NCI-H2081 treated with DMSO at 0.1 percent for 48 hours (cell line): ENCODE measurements around the gene GPRC5B.

ENCODE experiments used
- DNase-seq: peaks from one replicate; lab custom pipeline; 2025; lab: John Stamatoyannopoulos, UW

GPRC5B gene, protein sequence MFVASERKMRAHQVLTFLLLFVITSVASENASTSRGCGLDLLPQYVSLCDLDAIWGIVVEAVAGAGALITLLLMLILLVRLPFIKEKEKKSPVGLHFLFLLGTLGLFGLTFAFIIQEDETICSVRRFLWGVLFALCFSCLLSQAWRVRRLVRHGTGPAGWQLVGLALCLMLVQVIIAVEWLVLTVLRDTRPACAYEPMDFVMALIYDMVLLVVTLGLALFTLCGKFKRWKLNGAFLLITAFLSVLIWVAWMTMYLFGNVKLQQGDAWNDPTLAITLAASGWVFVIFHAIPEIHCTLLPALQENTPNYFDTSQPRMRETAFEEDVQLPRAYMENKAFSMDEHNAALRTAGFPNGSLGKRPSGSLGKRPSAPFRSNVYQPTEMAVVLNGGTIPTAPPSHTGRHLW

DNA sequence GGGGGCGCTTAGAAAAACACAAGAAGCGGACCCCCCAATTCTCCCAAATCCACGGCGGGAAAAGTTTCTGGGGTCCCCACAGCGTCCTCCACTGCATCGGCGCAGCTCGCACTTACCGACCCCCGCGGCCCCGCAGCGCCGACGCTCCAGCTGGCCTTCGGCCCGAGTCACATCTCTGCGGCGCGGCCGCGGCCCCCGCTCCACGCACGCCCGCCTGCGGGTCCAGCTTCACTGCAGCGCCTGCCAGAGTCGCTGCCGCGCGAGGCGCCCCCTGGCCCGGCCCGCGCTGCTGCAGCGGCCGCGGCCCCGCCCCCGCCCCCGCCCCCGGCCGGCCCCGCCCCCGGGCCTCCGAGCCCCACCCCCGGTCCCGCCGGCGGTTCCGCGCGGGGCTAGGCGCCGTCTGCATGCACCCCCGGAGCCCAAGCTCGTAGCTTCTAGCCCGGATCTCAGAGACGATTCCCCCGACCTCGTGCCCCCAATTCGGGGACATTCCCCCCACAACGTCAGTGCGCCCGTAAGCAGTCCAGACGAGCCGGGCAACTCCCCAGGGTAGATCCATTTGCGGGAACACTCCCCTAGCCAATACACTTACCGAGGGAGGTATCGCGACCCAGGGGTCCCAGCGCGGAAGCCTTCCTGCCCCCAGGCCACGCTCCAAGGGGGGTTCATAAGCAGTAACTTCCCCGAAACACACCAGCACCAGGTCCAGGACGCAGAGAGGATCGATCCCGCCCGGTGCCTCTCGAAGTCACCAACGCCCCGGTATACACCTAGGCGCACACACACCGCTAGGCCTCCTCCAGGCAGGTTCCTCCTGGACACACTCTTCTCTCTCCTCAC, at the start of gene GPRC5B:
TSS of gene GPRC5B (minus strand) at position 238 of the 840 bp plus-strand sequence. CDS start 12,003 bp downstream, outside the sequence.
- no peak for DNase-seq

DNA sequence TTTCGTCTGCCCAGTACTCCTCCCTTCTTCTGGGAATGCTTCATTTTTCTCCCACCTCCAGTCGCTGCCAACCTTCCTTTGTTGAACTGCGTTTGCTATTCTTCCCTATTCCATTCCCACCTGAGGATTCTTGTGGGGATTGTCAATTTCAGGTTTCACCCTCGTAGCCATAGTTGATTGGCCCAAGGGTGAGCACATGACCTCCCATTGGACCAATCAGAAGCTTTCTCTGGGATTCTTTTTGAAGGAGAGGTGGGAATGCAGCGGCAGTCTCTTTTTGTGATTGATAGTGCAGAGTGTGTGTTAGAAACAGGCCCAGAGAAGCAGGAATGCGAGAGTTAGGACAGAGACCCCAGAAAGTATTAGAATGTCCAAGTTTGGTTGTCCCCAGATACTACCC, 49.1 kb upstream of the GPRC5B start:
- no peak for DNase-seq

DNA sequence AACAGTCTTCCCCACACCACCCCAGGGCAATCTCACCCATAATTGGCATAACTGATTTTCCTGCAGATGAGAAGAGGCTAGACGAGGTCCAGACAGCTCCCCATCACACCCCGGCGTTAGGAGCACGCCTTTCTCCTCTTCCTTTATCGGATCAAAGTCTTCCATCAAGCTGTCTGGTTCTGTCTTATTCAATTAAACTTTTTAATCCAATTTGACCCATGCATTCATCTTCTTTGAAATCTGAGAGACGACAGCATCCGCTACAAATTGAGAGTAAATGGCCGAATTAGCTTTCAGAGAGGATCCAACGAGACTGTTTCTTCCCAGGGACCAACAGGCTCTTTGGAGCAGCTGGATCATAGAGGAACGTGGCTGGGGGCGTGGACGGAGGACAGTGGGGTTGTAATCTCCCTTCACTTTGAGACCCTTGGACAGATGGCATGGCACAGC, 44.4 kb upstream of the GPRC5B start:
- DNase-seq: no peak

DNA sequence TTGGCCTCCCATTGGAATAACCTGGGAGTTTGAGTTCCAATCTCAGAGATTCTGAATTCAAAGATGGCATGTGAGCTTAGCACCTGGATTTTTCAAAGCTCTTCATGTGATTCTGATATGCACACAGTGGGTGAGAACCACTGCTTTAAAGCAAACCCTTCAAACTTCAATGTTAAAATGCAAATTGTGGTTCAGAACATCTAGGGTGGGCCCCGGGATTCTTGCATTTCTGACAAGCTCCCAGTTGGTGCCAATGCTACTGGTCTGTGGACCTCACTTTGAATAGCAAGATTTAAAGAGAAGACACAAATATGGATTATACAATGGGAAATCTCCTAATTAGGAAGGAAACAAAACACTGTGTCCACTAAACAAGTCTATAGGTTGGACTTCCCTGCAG, 43.8 kb upstream of the GPRC5B start:
- no peak for DNase-seq

DNA sequence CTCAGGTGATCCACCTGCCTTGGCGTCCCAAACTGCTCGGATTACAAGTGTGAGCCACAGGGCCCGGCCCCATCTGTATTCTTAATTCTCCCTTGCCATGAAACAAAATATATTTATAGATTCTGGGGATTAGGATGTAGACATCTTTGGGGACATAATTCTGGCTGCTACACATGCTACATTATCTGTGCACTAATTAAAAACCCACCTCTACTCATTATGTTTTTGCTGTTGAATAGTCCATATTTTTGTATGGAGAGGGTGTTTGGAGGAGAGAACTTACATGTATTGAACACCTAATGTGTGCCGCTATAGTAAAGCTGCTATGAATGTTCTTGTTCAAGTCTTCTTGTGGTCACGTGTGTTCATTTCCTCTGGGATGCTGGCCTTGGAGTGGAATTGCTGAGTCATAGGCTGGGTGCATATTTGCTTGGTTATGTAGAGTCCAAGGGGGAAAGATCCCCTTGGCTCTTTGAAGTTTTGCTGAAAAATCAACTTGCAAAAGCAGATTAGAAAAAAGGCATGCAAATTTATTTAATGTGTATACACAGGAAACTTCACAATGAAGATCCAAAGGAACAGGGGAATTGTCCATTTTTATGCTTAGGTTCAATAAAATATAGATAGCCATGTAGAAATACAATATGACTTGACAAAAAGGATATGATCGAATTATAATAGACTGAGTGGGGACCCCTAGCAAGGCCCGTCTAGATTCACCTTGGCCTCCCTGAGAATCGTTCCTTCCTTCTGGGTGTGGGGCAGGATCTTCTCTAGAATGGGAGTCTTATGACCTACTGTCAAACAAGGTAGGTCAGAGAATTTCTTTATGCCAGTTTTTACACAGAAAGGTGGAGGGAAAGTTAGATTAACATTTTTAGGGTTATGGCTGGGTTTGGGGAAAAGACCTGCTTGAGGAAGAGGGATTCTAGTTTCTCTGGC, 42.1 kb upstream of the GPRC5B start:
- no peak for DNase-seq

DNA sequence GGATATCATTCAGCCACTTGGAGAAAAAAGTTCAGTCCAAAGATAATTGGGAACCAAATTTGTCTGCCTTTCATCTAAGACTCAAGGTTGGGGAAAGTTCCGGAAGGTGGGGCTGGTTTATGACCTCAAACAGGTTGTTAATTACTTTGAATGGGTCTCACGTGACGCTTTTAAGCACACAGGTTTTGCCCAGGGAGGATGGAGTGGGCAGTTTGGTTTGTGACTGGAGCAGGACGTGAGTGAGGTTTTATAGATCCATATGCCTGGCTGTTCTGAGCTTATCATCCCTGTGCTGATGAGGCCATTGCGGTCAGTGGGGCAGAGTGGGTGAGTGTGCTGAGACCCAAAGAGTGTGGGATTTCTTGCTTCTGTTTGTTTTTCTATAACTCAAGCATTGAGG, 38.7 kb upstream of the GPRC5B start:
- DNase-seq: no peak

DNA sequence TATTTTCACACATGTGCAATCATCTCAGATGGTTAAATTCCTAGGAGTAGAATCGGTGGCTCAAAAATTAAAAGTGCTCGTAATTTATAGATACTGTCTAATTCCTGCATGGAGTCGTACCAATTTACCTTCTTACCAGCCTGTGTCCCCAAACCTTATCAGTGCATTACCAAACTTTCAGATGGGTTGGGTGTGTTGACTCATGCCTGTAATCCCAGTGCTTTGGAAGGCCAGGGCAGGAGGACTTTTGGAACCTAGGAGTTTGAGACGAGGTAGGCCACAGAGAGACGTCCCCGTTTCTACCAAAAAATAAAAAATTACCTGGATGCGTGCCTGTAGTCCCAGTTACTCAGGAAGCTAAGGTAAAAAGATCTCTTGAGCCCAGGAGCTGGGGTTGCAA, 34.5 kb upstream of the GPRC5B start:
- no peak for DNase-seq

DNA sequence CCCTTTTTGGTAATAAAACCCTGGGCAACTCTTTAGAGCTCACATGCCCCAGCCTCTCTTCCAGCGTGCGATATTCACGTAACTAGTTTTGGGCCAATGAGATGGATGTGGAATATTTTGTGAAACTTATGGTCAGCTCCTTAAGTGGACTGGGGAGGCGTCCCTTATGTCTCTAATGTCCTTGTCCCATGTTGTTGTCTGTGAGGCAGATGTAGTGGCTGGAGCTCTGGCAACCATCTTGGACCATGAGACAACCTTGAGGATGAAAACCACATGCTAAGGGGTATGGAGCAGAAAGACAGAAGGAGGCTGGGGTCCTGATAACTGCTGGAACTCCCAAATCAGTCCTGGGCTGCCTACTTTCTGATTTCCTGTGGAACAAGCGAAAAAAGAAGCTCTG, 31.4 kb upstream of the GPRC5B start:
- DNase-seq: no peak

DNA sequence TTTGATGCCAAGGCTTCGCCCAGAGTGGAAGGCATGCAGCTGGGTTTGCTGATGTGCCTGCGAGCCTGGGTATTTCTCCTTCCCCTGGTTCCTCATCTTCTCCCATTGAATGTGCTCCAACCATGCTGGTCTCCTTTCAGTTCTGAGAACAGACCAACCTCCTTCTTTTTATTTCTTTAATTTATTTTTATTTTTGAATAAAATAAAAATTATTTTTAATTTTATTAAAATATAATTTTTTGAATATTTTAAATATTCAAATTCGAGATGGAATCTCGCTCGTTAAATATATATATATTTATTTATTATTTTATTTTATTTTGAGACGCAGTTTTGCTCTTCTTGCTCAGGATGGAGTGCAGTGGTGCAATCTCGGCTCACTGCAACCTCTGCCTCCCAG, 30.2 kb upstream of the GPRC5B start:
- no peak for DNase-seq

DNA sequence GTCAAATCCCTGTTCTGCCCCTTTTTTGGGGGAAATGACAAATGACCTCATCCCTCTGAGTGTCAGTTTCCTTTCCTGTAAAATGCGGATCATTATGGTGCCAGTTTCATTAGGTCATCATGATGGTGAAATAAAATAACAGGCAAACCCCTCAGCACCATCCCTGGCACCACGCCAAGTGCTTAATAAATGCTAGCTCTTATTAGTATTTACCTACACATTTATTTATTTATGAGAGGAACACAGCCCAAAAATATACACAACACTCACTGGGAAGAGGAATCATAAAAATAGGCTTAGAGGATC, 28.6 kb upstream of the GPRC5B start:
- DNase-seq: no peak

DNA sequence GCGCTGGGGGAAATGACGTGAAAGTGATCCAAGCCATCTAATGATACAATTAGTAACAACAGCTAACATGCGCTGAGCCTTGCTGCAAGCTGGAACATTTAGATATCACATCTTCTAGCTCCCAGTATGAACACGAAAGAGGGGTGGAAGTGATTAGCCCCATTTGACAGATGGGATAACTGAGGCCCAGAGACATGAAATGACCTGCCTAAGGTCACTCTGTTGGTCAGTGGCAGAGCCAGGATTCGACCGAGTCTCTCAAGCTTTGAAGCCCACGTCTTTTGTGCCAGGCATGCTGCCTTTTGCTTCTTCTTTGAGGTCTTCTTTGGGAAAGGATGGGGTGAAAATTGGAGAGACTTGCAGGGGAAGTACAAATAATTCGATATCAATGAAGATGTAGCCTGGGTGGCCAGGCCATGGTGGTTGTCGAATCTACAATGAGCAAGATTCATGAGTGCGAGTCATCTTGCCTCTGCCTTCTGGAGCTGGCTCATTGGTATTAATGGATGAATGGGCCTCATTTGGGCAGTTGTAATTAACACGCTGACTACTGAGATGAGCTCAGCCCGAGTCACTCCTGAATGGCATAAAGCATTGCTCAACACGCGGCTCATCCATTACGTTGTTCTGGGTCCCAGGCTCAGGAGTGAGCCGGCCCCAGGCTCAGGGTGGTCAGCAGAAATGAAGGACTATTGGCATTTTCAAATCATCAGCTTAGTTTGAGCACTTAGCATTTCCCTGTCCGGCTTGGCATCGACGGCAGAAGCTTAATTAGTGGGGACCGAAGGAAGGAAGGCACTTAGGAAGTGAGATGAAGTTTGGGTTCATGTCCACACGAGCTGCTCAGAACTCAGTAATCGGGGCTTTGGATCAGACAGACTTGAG, 28.0 kb upstream of the GPRC5B start:
- DNase-seq: no peak

DNA sequence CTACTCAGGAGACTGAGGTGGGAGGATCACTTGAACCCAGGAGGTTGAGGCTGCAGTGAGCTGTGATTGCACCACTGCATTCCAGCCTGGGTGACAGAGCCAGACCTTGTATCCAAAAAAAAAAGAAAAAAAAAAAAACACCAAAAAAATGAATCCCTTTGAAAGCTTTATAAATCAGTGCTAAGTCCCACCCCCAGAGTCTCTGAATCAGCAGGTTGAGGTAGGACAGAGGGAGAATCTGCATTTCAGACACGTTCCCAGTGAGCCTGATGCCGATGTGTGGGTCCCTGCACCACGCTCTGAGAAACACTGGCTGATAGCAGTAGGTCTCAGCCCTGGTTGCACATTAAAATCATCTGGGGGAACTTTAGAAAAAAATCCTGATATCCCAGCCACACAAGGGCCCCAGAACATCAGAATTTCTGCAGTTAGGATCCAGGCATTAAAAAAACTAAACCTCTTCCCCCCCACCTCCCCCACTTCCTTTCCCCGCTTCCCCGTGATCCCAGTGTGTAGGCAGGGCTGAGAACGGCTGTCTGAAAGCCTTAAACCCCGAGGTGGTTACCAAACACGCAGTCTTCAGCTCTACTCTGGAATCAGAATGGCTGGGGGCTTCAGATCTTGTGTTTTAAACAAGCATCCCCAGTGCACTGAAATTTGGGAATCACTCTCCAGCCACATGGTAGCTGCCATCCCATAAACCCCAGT, 27.3 kb upstream of the GPRC5B start:
- DNase-seq: no peak

DNA sequence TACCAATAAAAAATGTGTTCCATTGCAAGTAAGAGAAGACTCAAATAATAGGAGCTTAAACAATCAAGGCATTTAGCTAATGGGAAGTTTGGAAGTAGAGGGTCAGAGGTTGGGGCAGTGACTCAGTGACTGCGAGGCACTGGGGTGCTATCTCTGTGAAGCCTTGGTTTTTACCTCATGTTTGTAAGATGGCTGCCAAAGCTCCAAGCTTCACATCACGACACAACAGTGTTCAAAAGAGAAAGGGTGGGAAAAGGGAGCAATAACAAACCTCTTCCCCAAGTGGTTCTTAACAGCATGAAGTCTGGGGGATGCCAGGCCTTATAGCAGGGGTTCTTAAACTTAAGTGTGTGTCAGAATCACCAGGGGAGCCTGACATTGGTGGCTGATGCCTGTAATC, 26.6 kb upstream of the GPRC5B start:
- DNase-seq: no peak

DNA sequence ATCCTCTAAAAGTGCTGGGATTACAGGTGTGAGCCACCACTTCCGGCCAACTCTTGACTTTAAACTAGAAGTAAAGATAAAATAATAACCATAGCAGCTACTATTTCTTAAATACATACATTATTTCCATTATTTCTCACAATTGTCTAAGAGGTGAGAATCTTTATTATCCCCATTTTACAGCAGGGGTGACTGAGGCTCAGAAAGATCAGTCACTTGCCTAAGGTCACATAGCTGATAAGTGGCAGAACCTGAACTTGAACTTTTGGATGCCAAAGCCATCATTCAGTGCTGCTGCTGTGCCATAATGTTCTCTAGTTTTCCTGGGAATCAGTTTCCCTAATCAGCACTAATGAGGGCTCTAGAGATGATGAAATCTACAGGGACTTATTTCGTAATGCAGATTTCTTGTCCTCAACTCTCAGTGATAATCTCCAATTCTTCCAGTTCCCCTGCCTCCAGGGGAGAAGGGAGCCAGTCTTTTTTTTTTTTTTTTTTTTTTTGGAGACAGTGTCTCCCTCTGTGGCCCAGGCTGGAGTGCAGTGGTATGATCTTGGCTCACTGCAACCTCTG, 25.2 kb upstream of the GPRC5B start:
- DNase-seq: no peak

DNA sequence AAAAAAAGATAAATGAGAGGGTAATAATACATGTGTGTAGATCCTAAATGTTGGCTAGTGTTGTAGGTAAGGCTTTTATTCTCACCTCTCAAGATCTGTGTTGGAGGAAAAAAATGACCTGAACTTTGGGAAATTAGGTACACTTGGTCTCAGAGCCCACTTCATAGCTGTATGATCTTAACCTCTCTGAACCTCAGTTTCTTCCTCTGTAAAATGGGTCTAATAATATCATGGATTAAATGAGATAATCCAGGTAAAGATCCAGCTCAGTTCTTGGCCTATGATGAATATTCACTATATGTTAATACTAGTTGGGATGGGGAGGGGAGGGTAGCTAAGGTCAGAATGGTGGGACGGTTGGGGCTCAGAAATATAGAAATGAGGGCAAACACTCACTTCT, 24.3 kb upstream of the GPRC5B start:
- no peak for DNase-seq

DNA sequence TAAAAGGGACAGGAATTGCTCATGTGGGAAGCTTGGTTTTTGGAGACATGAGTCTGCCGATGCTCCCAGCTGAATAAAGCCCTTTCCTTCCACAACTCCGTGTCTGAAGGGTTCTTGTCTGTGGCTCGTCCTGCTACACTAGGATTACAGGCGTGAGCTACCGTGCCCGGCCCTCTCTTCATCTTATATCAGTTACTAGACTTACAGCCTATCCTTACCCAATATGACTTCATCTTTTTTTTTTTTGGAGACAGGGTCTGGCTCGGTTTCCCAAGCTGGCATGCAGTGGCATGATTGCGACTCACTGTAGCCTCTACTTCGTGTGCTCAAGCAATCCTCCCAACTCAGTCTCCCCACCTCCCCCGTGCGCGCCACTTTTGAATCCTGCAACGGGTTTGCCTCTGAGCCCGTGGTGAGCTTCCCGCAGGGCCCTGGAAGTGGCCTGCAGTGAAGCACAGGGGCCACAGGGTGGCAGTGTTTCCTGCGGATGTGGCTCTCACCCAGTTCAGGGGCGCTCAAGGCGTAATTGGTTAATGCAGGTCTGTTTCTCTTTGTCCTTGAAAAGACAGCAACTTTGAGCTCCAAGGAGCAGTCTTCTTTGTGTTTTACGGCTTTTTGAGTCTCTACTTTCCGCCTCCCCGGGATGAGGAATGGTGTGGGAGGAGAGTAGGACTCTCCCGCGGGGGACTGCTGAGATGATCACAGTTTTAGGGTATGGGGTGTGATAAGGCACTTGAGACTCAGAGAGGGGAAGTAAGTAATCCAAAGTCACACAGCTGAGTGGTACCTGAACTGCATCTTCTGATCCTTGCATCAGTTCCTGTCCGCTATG, 22.7 kb upstream of the GPRC5B start:
- DNase-seq: no peak

DNA sequence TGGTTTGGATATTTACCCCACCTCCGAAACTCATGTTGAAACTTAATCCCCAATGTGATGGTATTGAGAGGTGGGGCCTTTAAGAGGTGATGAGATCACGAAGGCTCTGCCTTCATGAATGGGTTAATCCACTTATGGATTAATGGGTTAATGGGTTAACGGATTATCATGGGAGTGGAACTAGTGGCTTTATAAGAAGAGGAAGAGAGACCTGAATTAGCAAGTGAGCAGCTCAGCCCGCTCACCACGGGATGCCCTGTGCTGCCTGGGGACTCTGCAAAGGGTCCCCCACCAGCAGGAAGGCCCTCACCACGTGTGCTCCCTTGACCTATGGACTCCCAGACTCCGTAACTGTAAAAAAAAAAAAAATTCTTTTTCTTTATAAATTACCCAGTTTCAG, 16.5 kb upstream of the GPRC5B start:
- no peak for DNase-seq

DNA sequence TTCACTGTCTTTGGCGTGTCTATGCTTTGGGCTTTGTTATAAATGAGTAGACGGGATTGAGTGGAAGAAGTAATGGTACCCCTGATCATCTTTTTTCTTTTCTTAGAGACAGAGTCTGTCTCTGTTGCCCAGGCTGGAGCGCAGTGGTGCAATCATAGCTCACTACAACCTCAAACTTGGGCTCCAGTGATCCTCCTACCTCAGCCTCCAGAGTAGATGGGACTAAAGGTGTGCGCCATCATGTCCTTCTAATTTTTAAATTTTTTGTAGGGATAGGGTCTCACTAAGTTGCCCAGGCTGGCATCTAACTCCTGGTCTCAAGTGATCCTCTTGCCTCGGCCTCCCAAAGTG, 14.9 kb upstream of the GPRC5B start:
- no peak for DNase-seq

DNA sequence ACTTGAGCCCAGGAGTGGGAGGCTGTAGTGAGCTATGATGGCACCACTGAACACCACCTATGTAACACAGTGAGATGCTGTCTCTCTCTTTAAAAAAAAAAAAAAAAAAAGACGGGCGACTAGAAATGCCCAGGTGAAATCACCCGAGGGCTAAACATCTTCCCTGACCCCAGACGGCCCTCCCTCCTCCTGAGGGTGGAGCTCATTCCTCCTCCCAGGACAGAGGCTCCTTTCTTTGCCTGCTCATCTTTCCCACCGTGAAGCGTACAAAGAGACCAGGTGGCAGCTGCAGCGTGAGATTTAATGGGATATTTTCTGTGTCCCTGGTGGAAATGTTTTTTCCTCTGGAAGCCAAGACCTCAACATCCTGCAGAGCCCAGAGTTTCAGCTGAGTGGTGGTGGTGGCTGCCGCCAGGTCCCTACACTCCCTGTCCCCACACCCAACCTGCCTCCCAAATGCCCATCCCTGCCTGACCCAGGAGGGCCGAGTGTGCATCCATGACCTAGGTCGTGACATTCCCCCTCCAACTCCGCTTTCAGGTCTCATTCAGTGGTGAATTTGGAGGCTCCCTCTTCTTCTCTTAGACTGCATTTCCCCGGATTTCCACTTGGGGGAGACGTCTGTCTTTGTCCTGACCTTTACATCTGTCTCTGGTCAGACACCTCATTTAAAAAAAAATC, 14.4 kb upstream of the GPRC5B start:
- DNase-seq: no peak
